SK-N-SH (cell line): ENCODE measurements around the gene OTOS. TPM values are rescaled to one million over a fixed set of nuclear protein-coding genes. Genes with fewer than 3 reads are reported as not detected.

Experiments
- CTCF ChIA-PET: fragments of 300-600, 350-600 bp; formaldehyde crosslinking; extraction: SDS; loops from one replicate; lab custom pipeline; 2021; lab: Yijun Ruan, JAX
- POLR2A ChIA-PET: fragments of 350-600 bp; sonication (Branson Sonifier 250); formaldehyde crosslinking; extraction: SDS; loops from one replicate; lab custom pipeline; 2020; ENCODE audit warnings: antibody characterized with exemption, inconsistent platforms; lab: Yijun Ruan, JAX
- DNase-seq: peaks from one replicate; pipeline ENCODE4 v3.0.0; 2012
- H2AFZ ChIP-seq: fragments of 200-600 bp; sonication (generic); 2 replicates; pipeline ENCODE4 v1.8.1; 2016; ENCODE audit warnings: antibody characterized with exemption, mild to moderate bottlenecking, low read depth
- H3F3A ChIP-seq: fragments of 200-600 bp; sonication (generic); replicated peaks from 2 replicates; pipeline ENCODE3; 2016; ENCODE audit warnings: antibody characterized with exemption, mild to moderate bottlenecking; ENCODE audit not compliant: insufficient read depth
- H3K27ac ChIP-seq, 2 experiments: fragments of 200-500 bp in 1 of 2; fragments of 200-600 bp in 1 of 2; sonication (Bioruptor generic) in 1 of 2; sonication (generic), shearing (Covaris generic) in 1 of 2; 2 replicates each; pipeline versions ENCODE4 v1.5.1 to v1.6.1; 2014 to 2016; ENCODE audit warnings: low read depth in 2 of 2, inconsistent platforms in 1 of 2, low read length in 1 of 2, mild to moderate bottlenecking in 1 of 2, mixed read lengths in 1 of 2
- H3K27me3 ChIP-seq: fragments of 200-600 bp; sonication (generic), shearing (Covaris generic); 2 replicates; pipeline ENCODE4 v1.6.1; 2016; ENCODE audit warnings: mixed run types; ENCODE audit not compliant: insufficient read depth
- H3K36me3 ChIP-seq, 2 experiments: fragments of 200-500 bp in 1 of 2; fragments of 200-600 bp in 1 of 2; sonication (Bioruptor generic) in 1 of 2; sonication (generic) in 1 of 2; replicated peaks in 1 of 2; 2 replicates each; pipeline versions ENCODE3 to v1.5.1; 2014 to 2016; ENCODE audit warnings: low read length in 1 of 2, mild to moderate bottlenecking in 1 of 2; ENCODE audit not compliant: insufficient read depth in 2 of 2, control insufficient read depth in 1 of 2
- H3K4me1 ChIP-seq, 2 experiments: fragments of 200-500 bp in 1 of 2; fragments of 200-600 bp in 1 of 2; sonication (Bioruptor generic) in 1 of 2; sonication (generic), shearing (Covaris generic) in 1 of 2; 2 replicates each; pipeline versions ENCODE4 v1.5.1 to v1.6.1; 2014 to 2016; ENCODE audit warnings: low read depth in 1 of 2, low read length in 1 of 2, mixed run types in 1 of 2; ENCODE audit not compliant: insufficient read depth in 2 of 2, control insufficient read depth in 1 of 2
- H3K4me2 ChIP-seq: fragments of 200-600 bp; sonication (generic), shearing (Covaris generic); 2 replicates; pipeline ENCODE4 v1.6.1; 2017; ENCODE audit warnings: mixed run types
- H3K4me3 ChIP-seq, 2 experiments: fragments of 200-500 bp in 1 of 2; fragments of 200-600 bp in 1 of 2; sonication (Bioruptor generic) in 1 of 2; sonication (generic), shearing (Covaris generic) in 1 of 2; 2 replicates each; pipeline versions ENCODE4 v1.5.1 to v1.8.1; 2014 to 2016; ENCODE audit warnings: low read depth in 2 of 2, inconsistent platforms in 1 of 2, low read length in 1 of 2, mild to moderate bottlenecking in 1 of 2, mixed read lengths in 1 of 2, moderate library complexity in 1 of 2
- H3K79me2 ChIP-seq: fragments of 200-600 bp; sonication (generic); 2 replicates; pipeline ENCODE4 v1.8.1; 2017; ENCODE audit warnings: mild to moderate bottlenecking; ENCODE audit not compliant: insufficient read depth
- H3K9ac ChIP-seq: fragments of 200-600 bp; sonication (generic); 2 replicates; pipeline ENCODE4 v1.6.1; 2017; ENCODE audit warnings: mixed run types
- H3K9me2 ChIP-seq: fragments of 200-600 bp; sonication (generic); 2 replicates; pipeline ENCODE4 v1.6.1; 2017; ENCODE audit warnings: mixed run types
- H3K9me3 ChIP-seq: fragments of 200-600 bp; sonication (generic); 2 replicates; pipeline ENCODE4 v1.6.1; 2017; ENCODE audit warnings: mixed run types, mild to moderate bottlenecking, moderate library complexity
- H4K20me1 ChIP-seq: fragments of 200-600 bp; sonication (generic); 2 replicates; pipeline ENCODE4 v1.6.1; 2017; ENCODE audit warnings: mild to moderate bottlenecking, mixed run types; ENCODE audit not compliant: insufficient read depth
- CHD2 ChIP-seq: fragments of 150-350 bp; IDR thresholded peaks from 2 replicates; pipeline ENCODE4 v1.6.1; 2018; ENCODE audit warnings: low read length; ENCODE audit not compliant: partially characterized antibody
- ELF1 ChIP-seq: IDR thresholded peaks from 2 replicates; pipeline ENCODE4 v1.4.0; 2012
- EP300 ChIP-seq, 2 experiments: IDR thresholded peaks; 2 replicates each; pipeline versions ENCODE4 v1.4.0 to v1.6.1; 2012; ENCODE audit warnings: borderline replicate concordance in 1 of 2, low read depth in 1 of 2, low read length in 1 of 2
- FOSL2 ChIP-seq: IDR thresholded peaks from 2 replicates; pipeline ENCODE4 v1.4.0; 2012; ENCODE audit warnings: low read depth, mild to moderate bottlenecking, moderate library complexity, borderline replicate concordance
- GATA2 ChIP-seq: sonication (generic); formaldehyde crosslinking; IDR thresholded peaks from 2 replicates; pipeline ENCODE4 v1.5.0; 2020; ENCODE audit warnings: mild to moderate bottlenecking, missing genetic modification reagents
- JUND ChIP-seq: IDR thresholded peaks from 2 replicates; pipeline ENCODE4 v1.4.0; 2012
- MEF2A ChIP-seq: IDR thresholded peaks from 2 replicates; pipeline ENCODE4 v1.4.0; 2012; ENCODE audit warnings: low read depth, borderline replicate concordance
- MXI1 ChIP-seq: IDR thresholded peaks from 2 replicates; pipeline ENCODE4 v1.6.1; 2012; ENCODE audit warnings: mild to moderate bottlenecking, low read depth, low read length, improper control_type of control experiment
- NRF1 ChIP-seq: IDR thresholded peaks from 2 replicates; pipeline ENCODE4 v1.6.1; 2012; ENCODE audit warnings: low read depth, mild to moderate bottlenecking, low read length
- RAD21 ChIP-seq: IDR thresholded peaks from 2 replicates; pipeline ENCODE4 v1.6.1; 2012; ENCODE audit warnings: mild to moderate bottlenecking, low read length
- TAF1 ChIP-seq: IDR thresholded peaks from 2 replicates; pipeline ENCODE4 v1.6.1; 2012; ENCODE audit warnings: low read depth, mild to moderate bottlenecking, low read length, moderate library complexity, borderline replicate concordance
- YY1 ChIP-seq: IDR thresholded peaks from 2 replicates; pipeline ENCODE4 v1.4.0; 2012; ENCODE audit warnings: low read depth, mild to moderate bottlenecking
- WGBS: methylation state at CpG from one replicate; pipeline ENCODE4 v1.1.6; 2017; ENCODE audit warnings: low lambda C conversion rate; 5-methylcytosine and 5-hydroxymethylcytosine counted together
- polyA plus RNA-seq, 3 experiments: library from polyadenylated mRNA; depleted of rRNA; stranded (reverse); fragments of >200 nt; gene quantifications; 2 replicates each; pipeline ENCODE4 v1.2.3, GENCODE V29; 2012
- TF ChIP-seq, protein P1 (sequence below): IDR thresholded peaks from 2 replicates; pipeline ENCODE4; 2012
- TF ChIP-seq, protein P2 (sequence below): fragments of 150-350 bp; IDR thresholded peaks from 2 replicates; pipeline ENCODE4 v1.6.1; 2017; ENCODE audit warnings: antibody characterized with exemption, low read length, low read depth, borderline replicate concordance
- TF ChIP-seq, protein P3 (sequence below): fragments of 200-600 bp; sonication (generic); IDR thresholded peaks from 2 replicates; pipeline ENCODE4 v1.6.1; 2017; ENCODE audit warnings: antibody characterized with exemption, mild to moderate bottlenecking, moderate library complexity

Gene OTOS
- polyA plus RNA-seq, 1 of the 3 experiments (the other 2 are of a cell fraction) = not detected

DNA sequence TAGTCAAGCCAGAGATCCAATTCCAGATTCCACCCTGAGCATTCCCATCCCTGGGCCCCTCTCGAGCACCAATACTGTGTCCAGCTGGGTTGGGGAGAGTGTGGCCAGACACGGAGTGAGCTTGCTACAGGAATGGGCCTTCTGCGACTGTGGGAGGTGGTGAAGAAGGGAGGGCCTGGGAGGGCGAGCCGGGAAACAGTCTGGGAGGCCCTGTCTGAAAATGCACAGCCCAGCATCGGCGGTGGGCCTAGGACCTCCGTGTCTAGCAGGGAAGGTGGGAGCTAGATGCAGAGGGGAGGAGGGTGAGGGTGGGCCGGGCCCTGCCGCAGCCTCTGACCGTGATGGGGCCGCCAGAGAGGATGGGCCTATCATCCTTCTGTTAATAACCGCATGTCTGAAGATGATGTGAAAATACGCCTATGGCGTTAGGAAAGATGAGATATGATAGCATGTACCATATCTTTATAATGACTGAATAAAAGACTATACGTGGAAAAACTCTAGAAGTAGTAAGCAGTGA is 1.9 kb upstream of the OTOS start:
- H3K9me3 ChIP-seq = no peaks in the 10 kb centered on the region
- H3K9ac ChIP-seq = no peak overlapping the region
- H3K4me1 ChIP-seq = peaks cover 0 to 6% of the 10 kb centered on the region in 2 experiments; a peak in 1 of 4 replicates
- no peaks in the 10 kb centered on the region for H3K36me3 ChIP-seq
- H3K9me2 ChIP-seq = no peaks in the 10 kb centered on the region
- no peak overlapping the region for H2AFZ ChIP-seq
- no peak overlapping the region for H3K27ac ChIP-seq
- no peak overlapping the region for H3K4me2 ChIP-seq
- 69% methylated on average over 15 of the region's 16 CpGs for WGBS
- H3F3A ChIP-seq = no peaks in the 10 kb centered on the region
- no peaks in the 10 kb centered on the region; the same call in 1 of the 2 replicates for H3K27me3 ChIP-seq
- TF ChIP-seq JUND (no peak), EP300 (IDR thresholded peaks at IDR 0.05; ENCODE audit: borderline replicate concordance in 1 of 2, low read depth in 1 of 2, low read length in 1 of 2) (no peak), CHD2 (no peak), YY1 (no peak)
- TF ChIP-seq, protein P1, sequence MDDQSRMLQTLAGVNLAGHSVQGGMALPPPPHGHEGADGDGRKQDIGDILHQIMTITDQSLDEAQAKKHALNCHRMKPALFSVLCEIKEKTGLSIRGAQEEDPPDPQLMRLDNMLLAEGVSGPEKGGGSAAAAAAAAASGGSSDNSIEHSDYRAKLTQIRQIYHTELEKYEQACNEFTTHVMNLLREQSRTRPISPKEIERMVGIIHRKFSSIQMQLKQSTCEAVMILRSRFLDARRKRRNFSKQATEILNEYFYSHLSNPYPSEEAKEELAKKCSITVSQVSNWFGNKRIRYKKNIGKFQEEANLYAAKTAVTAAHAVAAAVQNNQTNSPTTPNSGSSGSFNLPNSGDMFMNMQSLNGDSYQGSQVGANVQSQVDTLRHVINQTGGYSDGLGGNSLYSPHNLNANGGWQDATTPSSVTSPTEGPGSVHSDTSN = no peak
- no peaks in the 10 kb centered on the region for H3K79me2 ChIP-seq
- ChIA-PET POLR2A (no interaction called here), CTCF (interaction anchor here (1.0 to 9.5 kb wide), 13 partner anchors 10 to 271 kb away, joined by 3 to 291 read pairs (median 8); partner anchors contain the start of gene OR6B3)
- DNase-seq = no peak
- H4K20me1 ChIP-seq = no peaks in the 10 kb centered on the region
- no peak overlapping the region for H3K4me3 ChIP-seq

DNA sequence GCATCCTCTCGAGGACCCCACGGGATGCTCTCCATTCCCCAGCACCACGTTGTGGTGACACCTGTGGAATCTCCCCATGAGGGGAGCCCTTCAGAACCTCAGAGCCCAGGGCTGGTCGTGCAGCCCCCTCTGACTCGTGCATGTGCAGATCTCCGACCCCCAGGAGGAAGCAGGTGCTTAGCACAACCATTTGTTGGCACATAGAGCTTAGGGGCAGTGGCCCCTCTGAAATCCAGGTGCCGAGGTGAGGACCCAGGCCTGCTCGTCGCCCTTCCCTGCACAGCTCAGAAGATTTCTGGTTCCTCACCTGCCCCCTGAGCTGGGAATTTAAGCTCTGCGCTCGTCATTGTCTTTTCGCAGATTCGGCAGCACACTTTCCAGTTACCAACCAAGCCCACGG is 1.3 kb upstream of the OTOS start:
- Histone ChIP-seq H3K9ac (no peak overlapping the region), H3K4me1 (peaks cover 0 to 8% of the 10 kb centered on the region in 2 experiments; a peak in 1 of 4 replicates), H3K36me3 (no peaks in the 10 kb centered on the region), H3K79me2 (0 out of 2 replicates have a peak, but pooled peaks cover under 1% of the 10 kb centered on the region), H2AFZ (no peak overlapping the region), H3K4me3 (no peak overlapping the region), H3K9me3 (no peaks in the 10 kb centered on the region), H3F3A (no peaks in the 10 kb centered on the region), H3K27ac (no peak overlapping the region), H3K9me2 (no peaks in the 10 kb centered on the region), H4K20me1 (no peaks in the 10 kb centered on the region), H3K27me3 (no peaks in the 10 kb centered on the region; the same call in 1 of the 2 replicates), H3K4me2 (no peak overlapping the region)
- TF ChIP-seq TAF1 (no peak), CHD2 (no peak), NRF1 (no peak), YY1 (no peak), RAD21 (no peak), MXI1 (no peak), FOSL2 (no peak), MEF2A (no peak), GATA2 (CRISPR knock-in tag) (no peak), ELF1 (no peak)
- TF ChIP-seq, protein P2, sequence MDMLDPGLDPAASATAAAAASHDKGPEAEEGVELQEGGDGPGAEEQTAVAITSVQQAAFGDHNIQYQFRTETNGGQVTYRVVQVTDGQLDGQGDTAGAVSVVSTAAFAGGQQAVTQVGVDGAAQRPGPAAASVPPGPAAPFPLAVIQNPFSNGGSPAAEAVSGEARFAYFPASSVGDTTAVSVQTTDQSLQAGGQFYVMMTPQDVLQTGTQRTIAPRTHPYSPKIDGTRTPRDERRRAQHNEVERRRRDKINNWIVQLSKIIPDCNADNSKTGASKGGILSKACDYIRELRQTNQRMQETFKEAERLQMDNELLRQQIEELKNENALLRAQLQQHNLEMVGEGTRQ = no peak
- TF ChIP-seq, protein P3, sequence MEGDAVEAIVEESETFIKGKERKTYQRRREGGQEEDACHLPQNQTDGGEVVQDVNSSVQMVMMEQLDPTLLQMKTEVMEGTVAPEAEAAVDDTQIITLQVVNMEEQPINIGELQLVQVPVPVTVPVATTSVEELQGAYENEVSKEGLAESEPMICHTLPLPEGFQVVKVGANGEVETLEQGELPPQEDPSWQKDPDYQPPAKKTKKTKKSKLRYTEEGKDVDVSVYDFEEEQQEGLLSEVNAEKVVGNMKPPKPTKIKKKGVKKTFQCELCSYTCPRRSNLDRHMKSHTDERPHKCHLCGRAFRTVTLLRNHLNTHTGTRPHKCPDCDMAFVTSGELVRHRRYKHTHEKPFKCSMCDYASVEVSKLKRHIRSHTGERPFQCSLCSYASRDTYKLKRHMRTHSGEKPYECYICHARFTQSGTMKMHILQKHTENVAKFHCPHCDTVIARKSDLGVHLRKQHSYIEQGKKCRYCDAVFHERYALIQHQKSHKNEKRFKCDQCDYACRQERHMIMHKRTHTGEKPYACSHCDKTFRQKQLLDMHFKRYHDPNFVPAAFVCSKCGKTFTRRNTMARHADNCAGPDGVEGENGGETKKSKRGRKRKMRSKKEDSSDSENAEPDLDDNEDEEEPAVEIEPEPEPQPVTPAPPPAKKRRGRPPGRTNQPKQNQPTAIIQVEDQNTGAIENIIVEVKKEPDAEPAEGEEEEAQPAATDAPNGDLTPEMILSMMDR = no peak
- DNase-seq = no peak
- 82% methylated on average over 5 of the region's 14 CpGs for WGBS
- ChIA-PET CTCF (interaction anchor here (2.9 to 9.5 kb wide), 4 partner anchors 8 to 80 kb away, joined by 15 to 291 read pairs (median 17); no protein-coding TSS in a partner anchor), POLR2A (no interaction called here)
